ENCODE measurements around the gene XCL1. TPM values are rescaled to one million over a fixed set of nuclear protein-coding genes. Genes with fewer than 3 reads are reported as not detected.
A peak's percentile ranks its signal among the peaks of the same experiment; 100 is the strongest.
"Not testable (repeated sequence)": the region's sequence is repeated elsewhere in the genome, so short reads cannot be mapped to it uniquely, and the experiment has no call there.

XCL1 gene
- total RNA-seq, 2 donors from 2014 or later, result not detected

GRCh38 chr1:168568346-168568745, 8.1 kb upstream of the XCL1 start:
- intact Hi-C loops (cut with DNase I), result no loop called here
- Histone ChIP-seq H3K27ac (no peak overlapping the region), H3K4me3 (no peak overlapping the region), H3K36me3 (replicated peaks in 1 of 2; ENCODE audit: insufficient read depth in 1 of 2, low read depth in 2 of 2) (no peaks in the 10 kb centered on the region), H3K27me3 (no peaks in the 10 kb centered on the region), H3K4me1 (no peaks in the 10 kb centered on the region), H3K9me3 (no peaks in the 10 kb centered on the region)
- no peak for TF ChIP-seq POLR2A (IDR thresholded peaks at IDR 0.05)
- ATAC-seq (no peak), DNase-seq (no peak)
- 66 to 78% methylated on average over 1 of the region's 1 CpG for WGBS, 2 donors

GRCh38 chr1:168570652-168571051, 5.8 kb upstream of the XCL1 start:
- H3K4me1 ChIP-seq, result no peaks in the 10 kb centered on the region
- intact Hi-C loops (cut with DNase I), result loop anchor here (5.0 kb wide), 1 partner anchor 123 kb away; no protein-coding TSS in a partner anchor

GRCh38 chr1:168572633-168573032, 3.8 kb upstream of the XCL1 start:
- WGBS, 2 donors, result 89 to 96% methylated on average over 3 of the region's 3 CpGs
- Histone ChIP-seq H3K27ac (no peak overlapping the region), H3K36me3 (replicated peaks in 1 of 2; ENCODE audit: insufficient read depth in 1 of 2, low read depth in 2 of 2) (no peaks in the 10 kb centered on the region), H3K4me3 (no peak overlapping the region), H3K27me3 (no peaks in the 10 kb centered on the region), H3K9me3 (no peaks in the 10 kb centered on the region), H3K4me1 (no peaks in the 10 kb centered on the region)
- TF ChIP-seq CTCF (IDR thresholded peaks at IDR 0.05), result no peak
- no peak for TF ChIP-seq POLR2A (IDR thresholded peaks at IDR 0.05)
- ATAC-seq (no peak), DNase-seq (no peak)
- intact Hi-C loops (cut with DNase I), result loop anchor here (5.0 kb wide), 1 partner anchor 125 kb away; no protein-coding TSS in a partner anchor

More at GRCh38 chr1:168570652-168571051, 5.8 kb upstream of the XCL1 start:
- TF ChIP-seq CTCF (IDR thresholded peaks at IDR 0.05), result no peak
- TF ChIP-seq POLR2A (IDR thresholded peaks at IDR 0.05), result no peak
- no peaks in the 10 kb centered on the region for H3K36me3 ChIP-seq (replicated peaks in 1 of 2; ENCODE audit: insufficient read depth in 1 of 2, low read depth in 2 of 2)
- no peaks in the 10 kb centered on the region for H3K9me3 ChIP-seq
- DNase-seq (no peak), ATAC-seq (no peak)
- no peak overlapping the region for H3K4me3 ChIP-seq
- H3K27ac ChIP-seq, result no peak overlapping the region
- no peaks in the 10 kb centered on the region for H3K27me3 ChIP-seq
- 87 to 88% methylated on average over 3 of the region's 3 CpGs for WGBS, 2 donors

- H3K36me3 ChIP-seq (replicated peaks in 1 of 2; ENCODE audit: insufficient read depth in 1 of 2, low read depth in 2 of 2); H3K9me3 ChIP-seq; H3K27me3 ChIP-seq; H3K4me1 ChIP-seq; H3K27ac ChIP-seq; H3K4me3 ChIP-seq: not testable (repeated sequence)
- peak; percentile 83 for ATAC-seq
- TF ChIP-seq CTCF (IDR thresholded peaks at IDR 0.05), result peak; percentile 34 to 71 (median 54)
- peak; percentile 29 to 68 (median 42) for DNase-seq
- WGBS, 2 donors, result 0 to 4% methylated on average over 4 of the region's 4 CpGs
- intact Hi-C loops (cut with DNase I), result loop anchor here (5.0 kb wide), 1 partner anchor 127 kb away; no protein-coding TSS in a partner anchor
Measured at GRCh38 chr1:168574234-168574633, 2.2 kb upstream of the XCL1 start.

- 73 to 78% methylated on average over 2 of the region's 2 CpGs for WGBS, 2 donors
- intact Hi-C loops (cut with DNase I); H3K4me1 ChIP-seq; H3K27me3 ChIP-seq; ATAC-seq; H3K36me3 ChIP-seq (replicated peaks in 1 of 2; ENCODE audit: insufficient read depth in 1 of 2, low read depth in 2 of 2); H3K9me3 ChIP-seq; H3K4me3 ChIP-seq; H3K27ac ChIP-seq; DNase-seq: not testable (repeated sequence)
Measured at GRCh38 chr1:168578531-168579185, 2.3 kb downstream of the XCL1 start.

- ATAC-seq; H3K9me3 ChIP-seq; H3K27ac ChIP-seq; intact Hi-C loops (cut with DNase I); DNase-seq; H3K4me1 ChIP-seq; H3K27me3 ChIP-seq; H3K36me3 ChIP-seq (replicated peaks in 1 of 2; ENCODE audit: insufficient read depth in 1 of 2, low read depth in 2 of 2); H3K4me3 ChIP-seq: not testable (repeated sequence)
- 77 to 94% methylated on average over 2 of the region's 2 CpGs for WGBS, 2 donors
Measured at GRCh38 chr1:168580290-168580689, 3.9 kb downstream of the XCL1 start.

GRCh38 chr1:168580991-168581390, 4.6 kb downstream of the XCL1 start:
- H3K9me3 ChIP-seq; H3K4me1 ChIP-seq; intact Hi-C loops (cut with DNase I); H3K36me3 ChIP-seq (replicated peaks in 1 of 2; ENCODE audit: insufficient read depth in 1 of 2, low read depth in 2 of 2); DNase-seq; H3K27ac ChIP-seq; ATAC-seq; H3K27me3 ChIP-seq; H3K4me3 ChIP-seq: not testable (repeated sequence)
- 66 to 76% methylated on average over 7 of the region's 7 CpGs for WGBS, 2 donors
